Measurements from ENCODE around the gene CCDC102A.

DNA sequence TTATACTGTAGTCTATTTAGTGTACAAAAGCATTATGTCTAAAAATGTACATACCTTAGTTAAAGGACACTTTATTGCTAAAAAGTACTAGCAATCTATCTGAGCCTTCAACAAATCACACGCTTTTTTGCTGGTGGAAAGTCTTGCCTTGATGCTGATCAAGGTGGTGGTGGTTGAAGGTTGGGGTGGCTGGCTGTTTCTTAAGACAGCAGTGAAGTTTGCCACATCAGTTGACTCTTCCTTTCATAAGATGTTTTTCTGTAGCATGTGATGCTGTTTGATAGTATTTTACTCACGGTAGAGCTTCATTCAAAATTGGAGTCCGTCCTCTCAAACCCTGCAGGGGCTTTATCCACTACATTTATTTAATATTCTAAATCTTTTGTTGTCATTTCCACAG is 14.7 kb upstream of the CCDC102A start:
- TF ChIP-seq, protein P1, sequence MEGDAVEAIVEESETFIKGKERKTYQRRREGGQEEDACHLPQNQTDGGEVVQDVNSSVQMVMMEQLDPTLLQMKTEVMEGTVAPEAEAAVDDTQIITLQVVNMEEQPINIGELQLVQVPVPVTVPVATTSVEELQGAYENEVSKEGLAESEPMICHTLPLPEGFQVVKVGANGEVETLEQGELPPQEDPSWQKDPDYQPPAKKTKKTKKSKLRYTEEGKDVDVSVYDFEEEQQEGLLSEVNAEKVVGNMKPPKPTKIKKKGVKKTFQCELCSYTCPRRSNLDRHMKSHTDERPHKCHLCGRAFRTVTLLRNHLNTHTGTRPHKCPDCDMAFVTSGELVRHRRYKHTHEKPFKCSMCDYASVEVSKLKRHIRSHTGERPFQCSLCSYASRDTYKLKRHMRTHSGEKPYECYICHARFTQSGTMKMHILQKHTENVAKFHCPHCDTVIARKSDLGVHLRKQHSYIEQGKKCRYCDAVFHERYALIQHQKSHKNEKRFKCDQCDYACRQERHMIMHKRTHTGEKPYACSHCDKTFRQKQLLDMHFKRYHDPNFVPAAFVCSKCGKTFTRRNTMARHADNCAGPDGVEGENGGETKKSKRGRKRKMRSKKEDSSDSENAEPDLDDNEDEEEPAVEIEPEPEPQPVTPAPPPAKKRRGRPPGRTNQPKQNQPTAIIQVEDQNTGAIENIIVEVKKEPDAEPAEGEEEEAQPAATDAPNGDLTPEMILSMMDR (IDR thresholded peaks at IDR 0.05), result no peak
- TF ChIP-seq EP300 (IDR thresholded peaks at IDR 0.05), result no peak
- no peak for TF ChIP-seq CHD2 (IDR thresholded peaks at IDR 0.05; ENCODE audit: low read length, partially characterized antibody)
- TF ChIP-seq POLR2A (IDR thresholded peaks at IDR 0.05; ENCODE audit: low read length), result no peak

All from A549 (cell line).